HepG2 (cell line): Measurements from ENCODE around the gene RAB3A. TPM values are rescaled to one million over a fixed set of nuclear protein-coding genes. Genes with fewer than 3 reads are reported as not detected.

Experiments
- DR1 ChIP-seq: sonication (generic); formaldehyde crosslinking; IDR thresholded peaks from 2 replicates; pipeline ENCODE4 v1.8.0; 2021; ENCODE audit warnings: mild to moderate bottlenecking, missing genetic modification reagents, inconsistent platforms
- EEA1 ChIP-seq: sonication (generic); formaldehyde crosslinking; IDR thresholded peaks from 2 replicates; pipeline ENCODE4 v1.5.1; 2020; ENCODE audit warnings: mild to moderate bottlenecking, missing genetic modification reagents, borderline replicate concordance
- FOXK1 ChIP-seq: sonication (generic); formaldehyde crosslinking; IDR thresholded peaks from 2 replicates; pipeline ENCODE4 v1.4.0; 2020; ENCODE audit warnings: low read depth, missing genetic modification reagents, borderline replicate concordance
- HNRNPK ChIP-seq: fragments of 200-400 bp; formaldehyde crosslinking; IDR thresholded peaks from 2 replicates; pipeline ENCODE4 v1.6.1; 2018; ENCODE audit warnings: low read length, low read depth, moderate library complexity, mild to moderate bottlenecking; ENCODE audit not compliant: poor library complexity, severe bottlenecking
- PHF21A ChIP-seq: sonication (generic); formaldehyde crosslinking; IDR thresholded peaks from 2 replicates; pipeline ENCODE4 v1.5.0; 2020; ENCODE audit warnings: mild to moderate bottlenecking, missing genetic modification reagents
- RFXANK ChIP-seq: IDR thresholded peaks from 2 replicates; pipeline ENCODE4 v1.6.1; 2016
- RNF2 ChIP-seq: fragments of 450-650 bp; conservative IDR thresholded peaks from 2 replicates; pipeline ENCODE4 v1.6.1; 2016; ENCODE audit warnings: low read depth
- SCMH1 ChIP-seq: sonication (generic); formaldehyde crosslinking; IDR thresholded peaks from 2 replicates; pipeline ENCODE4 v1.9.0; 2021; ENCODE audit warnings: missing genetic modification reagents, mild to moderate bottlenecking, borderline replicate concordance
- SMARCE1 ChIP-seq: fragments of 450-650 bp; IDR thresholded peaks from 2 replicates; pipeline ENCODE4 v1.6.1; 2017; ENCODE audit warnings: borderline replicate concordance
- SMC3 ChIP-seq: IDR thresholded peaks from 2 replicates; pipeline ENCODE4 v1.6.1; 2011; ENCODE audit warnings: low read length, improper control_type of control experiment
- ZBTB7A ChIP-seq: sonication (generic); formaldehyde crosslinking; IDR thresholded peaks from 2 replicates; pipeline ENCODE4 v1.8.0; 2022; ENCODE audit warnings: mild to moderate bottlenecking, missing genetic modification reagents
- ZKSCAN1 ChIP-seq: fragments of 150-350 bp; IDR thresholded peaks from 2 replicates; pipeline ENCODE4 v1.6.1; 2014; ENCODE audit warnings: low read length
- ZNF124 ChIP-seq: sonication (generic); formaldehyde crosslinking; IDR thresholded peaks from 2 replicates; pipeline ENCODE4 v1.4.0; 2020; ENCODE audit warnings: missing genetic modification reagents
- ZNF17 ChIP-seq: sonication (generic); formaldehyde crosslinking; IDR thresholded peaks from 2 replicates; pipeline ENCODE4 v1.5.0; 2020; ENCODE audit warnings: mild to moderate bottlenecking, missing genetic modification reagents
- ZNF3 ChIP-seq: IDR thresholded peaks from 2 replicates; pipeline ENCODE4 v1.7.0; 2017; ENCODE audit warnings: inconsistent platforms
- ZNF329 ChIP-seq: sonication (generic); formaldehyde crosslinking; IDR thresholded peaks from 2 replicates; pipeline ENCODE4 v1.9.0; 2021; ENCODE audit warnings: low read depth, mild to moderate bottlenecking, missing genetic modification reagents
- ZNF549 ChIP-seq: sonication (generic); formaldehyde crosslinking; IDR thresholded peaks from 2 replicates; pipeline ENCODE4 v1.5.0; 2020; ENCODE audit warnings: missing genetic modification reagents
- ZNF660 ChIP-seq: sonication (generic); formaldehyde crosslinking; IDR thresholded peaks from 2 replicates; pipeline ENCODE4 v1.5.1; 2020; ENCODE audit warnings: mild to moderate bottlenecking, low read depth, missing genetic modification reagents, borderline replicate concordance
- ZNF850 ChIP-seq: sonication (generic); formaldehyde crosslinking; conservative IDR thresholded peaks from 2 replicates; pipeline ENCODE4 v1.9.0; 2021; ENCODE audit warnings: mild to moderate bottlenecking, missing genetic modification reagents
- polyA plus RNA-seq, 8 experiments: library from polyadenylated mRNA; depleted of rRNA in 3 of 8; stranded (reverse) in 7 of 8; unstranded in 1 of 8; fragments of >200 nt; fragmentation: Illumina TruSeq in 4 of 8; extraction: Trizol in 4 of 8; gene quantifications; 2 replicates each; pipeline versions ENCODE4 v1.2.1 to v1.2.3, GENCODE V29; 2011 to 2016; ENCODE audit warnings: low read depth in 4 of 8, missing spikeins in 1 of 8, mixed read lengths in 1 of 8; ENCODE audit not compliant: insufficient read depth in 1 of 8
- total RNA-seq, 5 experiments: library from RNA; depleted of rRNA; stranded (reverse); fragments of >200 nt; fragmentation: Illumina TruSeq; extraction: Trizol; gene quantifications; 2 replicates each; pipeline ENCODE4 v1.2.3, GENCODE V29; 2016; ENCODE audit warnings: low read depth in 1 of 5
- TF ChIP-seq, protein P1 (sequence below): sonication (generic); formaldehyde crosslinking; IDR thresholded peaks from 2 replicates; pipeline ENCODE4 v1.5.0; 2020; ENCODE audit warnings: mild to moderate bottlenecking, low read depth, missing genetic modification reagents, borderline replicate concordance
- TF ChIP-seq, protein P2 (sequence below): sonication (generic); formaldehyde crosslinking; IDR thresholded peaks from 2 replicates; pipeline ENCODE4 v1.4.0; 2020; ENCODE audit warnings: mild to moderate bottlenecking, missing genetic modification reagents
- TF ChIP-seq, protein P3 (sequence below): IDR thresholded peaks from 2 replicates; pipeline ENCODE4 v1.6.1; 2016; ENCODE audit warnings: missing biosample characterization, missing genetic modification reagents, low read depth
- TF ChIP-seq, protein P4 (sequence below): sonication (generic); formaldehyde crosslinking; IDR thresholded peaks from 2 replicates; pipeline ENCODE4 v1.9.0; 2022; ENCODE audit warnings: low read depth, missing genetic modification reagents
- TF ChIP-seq, protein P5 (sequence below): sonication (generic); formaldehyde crosslinking; IDR thresholded peaks from 2 replicates; pipeline ENCODE4 v1.4.0; 2020; ENCODE audit warnings: missing genetic modification reagents, borderline replicate concordance
- TF ChIP-seq, protein P6 (sequence below), 2 experiments: fragments of 450-650 bp in 1 of 2; sonication (generic) in 1 of 2; formaldehyde crosslinking; IDR thresholded peaks; 2 replicates each; pipeline versions ENCODE4 v1.5.0 to v1.8.0; 2020 to 2022; ENCODE audit warnings: mild to moderate bottlenecking in 1 of 2, missing genetic modification reagents in 1 of 2

RAB3A gene
- total and polyA plus RNA-seq, 2 of the 13 experiments (the other 11 are each of a cell fraction or from before 2014, with no cell fraction given), result 0.58 to 0.98 TPM

DNA sequence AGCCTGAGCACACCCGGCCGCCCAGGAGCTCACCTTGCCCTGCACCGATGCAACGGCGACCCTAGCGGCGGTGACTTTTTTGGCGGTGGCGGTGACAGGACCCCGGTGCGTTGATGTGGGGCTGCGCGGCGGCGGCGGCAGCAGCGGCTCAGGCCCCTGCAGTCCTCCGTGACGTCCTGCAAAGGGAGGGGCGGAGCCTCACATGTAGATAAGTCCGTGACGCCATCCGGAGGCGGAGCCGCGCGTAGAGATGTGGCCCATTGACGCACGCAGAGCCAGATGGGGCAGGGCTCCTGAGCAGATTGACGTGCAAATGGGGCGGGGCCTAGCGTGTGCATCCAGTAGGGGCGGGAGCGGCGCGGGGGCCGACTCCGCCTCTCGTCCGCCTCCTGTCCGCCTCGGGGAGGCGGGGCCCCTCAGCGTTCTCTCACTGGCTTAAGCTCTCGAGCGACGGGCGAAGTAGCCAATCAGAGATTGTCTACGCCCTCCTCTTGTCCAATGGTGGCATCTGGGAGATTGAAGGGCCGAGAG, at the start of gene RAB3A (continued):
- TF ChIP-seq, protein P1, sequence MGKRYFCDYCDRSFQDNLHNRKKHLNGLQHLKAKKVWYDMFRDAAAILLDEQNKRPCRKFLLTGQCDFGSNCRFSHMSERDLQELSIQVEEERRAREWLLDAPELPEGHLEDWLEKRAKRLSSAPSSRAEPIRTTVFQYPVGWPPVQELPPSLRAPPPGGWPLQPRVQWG (CRISPR knock-in tag), result no peak
- TF ChIP-seq, protein P2, sequence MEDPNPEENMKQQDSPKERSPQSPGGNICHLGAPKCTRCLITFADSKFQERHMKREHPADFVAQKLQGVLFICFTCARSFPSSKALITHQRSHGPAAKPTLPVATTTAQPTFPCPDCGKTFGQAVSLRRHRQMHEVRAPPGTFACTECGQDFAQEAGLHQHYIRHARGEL (CRISPR knock-in tag), result no peak
- TF ChIP-seq, protein P3, sequence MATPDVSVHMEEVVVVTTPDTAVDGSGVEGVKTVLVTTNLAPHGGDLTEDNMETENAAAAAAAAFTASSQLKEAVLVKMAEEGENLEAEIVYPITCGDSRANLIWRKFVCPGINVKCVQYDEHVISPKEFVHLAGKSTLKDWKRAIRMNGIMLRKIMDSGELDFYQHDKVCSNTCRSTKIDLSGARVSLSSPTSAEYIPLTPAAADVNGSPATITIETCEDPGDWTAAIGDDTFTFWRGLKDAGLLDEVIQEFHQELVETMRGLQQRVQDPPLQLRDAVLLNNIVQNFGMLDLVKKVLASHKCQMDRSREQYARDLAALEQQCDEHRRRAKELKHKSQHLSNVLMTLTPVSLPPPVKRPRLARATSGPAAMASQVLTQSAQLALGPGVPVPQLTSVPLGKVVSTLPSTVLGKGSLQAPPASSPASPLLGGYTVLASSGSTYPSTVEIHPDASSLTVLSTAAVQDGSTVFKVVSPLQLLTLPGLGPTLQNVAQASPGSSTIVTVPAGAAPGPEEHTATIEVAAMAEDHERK, result no peak
- TF ChIP-seq RNF2 (no peak), ZNF124 (CRISPR knock-in tag) (no peak), ZKSCAN1 (no peak), ZNF329 (no peak), PHF21A (CRISPR knock-in tag) (0 out of 2 replicates have a peak, but pooled peaks have one; percentile 37), SMARCE1 (no peak), HNRNPK (no peak), SMC3 (no peak), ZNF660 (CRISPR knock-in tag) (no peak), FOXK1 (CRISPR knock-in tag) (0 out of 2 replicates have a peak, but pooled peaks have one; percentile 9), DR1 (CRISPR knock-in tag) (peak; percentile 77), EEA1 (CRISPR knock-in tag) (no peak), ZNF850 (no peak), SCMH1 (CRISPR knock-in tag) (no peak), ZNF3 (CRISPR knock-in tag) (no peak), RFXANK (CRISPR knock-in tag) (no peak), ZNF17 (CRISPR knock-in tag) (no peak), ZBTB7A (no peak), ZNF549 (CRISPR knock-in tag) (no peak)
- TF ChIP-seq, protein P4, sequence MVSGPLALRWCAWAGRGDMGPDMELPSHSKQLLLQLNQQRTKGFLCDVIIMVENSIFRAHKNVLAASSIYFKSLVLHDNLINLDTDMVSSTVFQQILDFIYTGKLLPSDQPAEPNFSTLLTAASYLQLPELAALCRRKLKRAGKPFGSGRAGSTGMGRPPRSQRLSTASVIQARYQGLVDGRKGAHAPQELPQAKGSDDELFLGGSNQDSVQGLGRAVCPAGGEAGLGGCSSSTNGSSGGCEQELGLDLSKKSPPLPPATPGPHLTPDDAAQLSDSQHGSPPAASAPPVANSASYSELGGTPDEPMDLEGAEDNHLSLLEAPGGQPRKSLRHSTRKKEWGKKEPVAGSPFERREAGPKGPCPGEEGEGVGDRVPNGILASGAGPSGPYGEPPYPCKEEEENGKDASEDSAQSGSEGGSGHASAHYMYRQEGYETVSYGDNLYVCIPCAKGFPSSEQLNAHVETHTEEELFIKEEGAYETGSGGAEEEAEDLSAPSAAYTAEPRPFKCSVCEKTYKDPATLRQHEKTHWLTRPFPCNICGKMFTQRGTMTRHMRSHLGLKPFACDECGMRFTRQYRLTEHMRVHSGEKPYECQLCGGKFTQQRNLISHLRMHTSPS, result no peak
- TF ChIP-seq, protein P5, sequence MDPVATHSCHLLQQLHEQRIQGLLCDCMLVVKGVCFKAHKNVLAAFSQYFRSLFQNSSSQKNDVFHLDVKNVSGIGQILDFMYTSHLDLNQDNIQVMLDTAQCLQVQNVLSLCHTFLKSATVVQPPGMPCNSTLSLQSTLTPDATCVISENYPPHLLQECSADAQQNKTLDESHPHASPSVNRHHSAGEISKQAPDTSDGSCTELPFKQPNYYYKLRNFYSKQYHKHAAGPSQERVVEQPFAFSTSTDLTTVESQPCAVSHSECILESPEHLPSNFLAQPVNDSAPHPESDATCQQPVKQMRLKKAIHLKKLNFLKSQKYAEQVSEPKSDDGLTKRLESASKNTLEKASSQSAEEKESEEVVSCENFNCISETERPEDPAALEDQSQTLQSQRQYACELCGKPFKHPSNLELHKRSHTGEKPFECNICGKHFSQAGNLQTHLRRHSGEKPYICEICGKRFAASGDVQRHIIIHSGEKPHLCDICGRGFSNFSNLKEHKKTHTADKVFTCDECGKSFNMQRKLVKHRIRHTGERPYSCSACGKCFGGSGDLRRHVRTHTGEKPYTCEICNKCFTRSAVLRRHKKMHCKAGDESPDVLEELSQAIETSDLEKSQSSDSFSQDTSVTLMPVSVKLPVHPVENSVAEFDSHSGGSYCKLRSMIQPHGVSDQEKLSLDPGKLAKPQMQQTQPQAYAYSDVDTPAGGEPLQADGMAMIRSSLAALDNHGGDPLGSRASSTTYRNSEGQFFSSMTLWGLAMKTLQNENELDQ, result no peak
- TF ChIP-seq, protein P6, sequence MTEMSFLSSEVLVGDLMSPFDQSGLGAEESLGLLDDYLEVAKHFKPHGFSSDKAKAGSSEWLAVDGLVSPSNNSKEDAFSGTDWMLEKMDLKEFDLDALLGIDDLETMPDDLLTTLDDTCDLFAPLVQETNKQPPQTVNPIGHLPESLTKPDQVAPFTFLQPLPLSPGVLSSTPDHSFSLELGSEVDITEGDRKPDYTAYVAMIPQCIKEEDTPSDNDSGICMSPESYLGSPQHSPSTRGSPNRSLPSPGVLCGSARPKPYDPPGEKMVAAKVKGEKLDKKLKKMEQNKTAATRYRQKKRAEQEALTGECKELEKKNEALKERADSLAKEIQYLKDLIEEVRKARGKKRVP (CRISPR knock-in tag; IDR thresholded peaks at IDR 0.05), result no peak
